ENCODE measurements around the gene SYT17.

DNA sequence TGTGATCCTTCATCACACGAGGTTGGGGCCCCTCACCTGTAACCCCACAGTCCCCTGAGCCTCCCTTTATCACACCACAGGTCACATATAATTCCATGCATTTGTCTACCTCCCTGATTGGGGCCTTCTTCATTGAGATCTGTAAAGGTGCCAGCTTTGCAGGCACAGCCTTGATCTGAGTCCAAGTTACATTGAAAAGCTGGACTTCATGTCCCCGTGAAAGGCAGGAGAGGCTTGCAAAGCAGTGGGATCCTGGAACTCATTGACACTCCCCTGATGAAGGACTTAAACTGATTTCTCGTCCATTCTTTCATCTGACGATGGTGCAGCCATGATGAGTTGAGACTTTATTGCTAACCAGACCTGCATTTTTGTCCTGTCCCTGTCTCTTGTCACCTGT lies 3.8 kb upstream of the SYT17 start:
- no peak for TF ChIP-seq CHD2 (IDR thresholded peaks at IDR 0.05; ENCODE audit: low read length, partially characterized antibody)
- TF ChIP-seq, protein P1, sequence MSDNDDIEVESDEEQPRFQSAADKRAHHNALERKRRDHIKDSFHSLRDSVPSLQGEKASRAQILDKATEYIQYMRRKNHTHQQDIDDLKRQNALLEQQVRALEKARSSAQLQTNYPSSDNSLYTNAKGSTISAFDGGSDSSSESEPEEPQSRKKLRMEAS (IDR thresholded peaks at IDR 0.05) = no peak
- TF ChIP-seq, protein P2, sequence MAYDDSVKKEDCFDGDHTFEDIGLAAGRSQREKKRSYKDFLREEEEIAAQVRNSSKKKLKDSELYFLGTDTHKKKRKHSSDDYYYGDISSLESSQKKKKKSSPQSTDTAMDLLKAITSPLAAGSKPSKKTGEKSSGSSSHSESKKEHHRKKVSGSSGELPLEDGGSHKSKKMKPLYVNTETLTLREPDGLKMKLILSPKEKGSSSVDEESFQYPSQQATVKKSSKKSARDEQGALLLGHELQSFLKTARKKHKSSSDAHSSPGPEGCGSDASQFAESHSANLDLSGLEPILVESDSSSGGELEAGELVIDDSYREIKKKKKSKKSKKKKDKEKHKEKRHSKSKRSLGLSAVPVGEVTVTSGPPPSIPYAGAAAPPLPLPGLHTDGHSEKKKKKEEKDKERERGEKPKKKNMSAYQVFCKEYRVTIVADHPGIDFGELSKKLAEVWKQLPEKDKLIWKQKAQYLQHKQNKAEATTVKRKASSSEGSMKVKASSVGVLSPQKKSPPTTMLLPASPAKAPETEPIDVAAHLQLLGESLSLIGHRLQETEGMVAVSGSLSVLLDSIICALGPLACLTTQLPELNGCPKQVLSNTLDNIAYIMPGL (CRISPR knock-in tag; IDR thresholded peaks at IDR 0.05; ENCODE audit: borderline replicate concordance) = no peak
- TF ChIP-seq, protein P3, sequence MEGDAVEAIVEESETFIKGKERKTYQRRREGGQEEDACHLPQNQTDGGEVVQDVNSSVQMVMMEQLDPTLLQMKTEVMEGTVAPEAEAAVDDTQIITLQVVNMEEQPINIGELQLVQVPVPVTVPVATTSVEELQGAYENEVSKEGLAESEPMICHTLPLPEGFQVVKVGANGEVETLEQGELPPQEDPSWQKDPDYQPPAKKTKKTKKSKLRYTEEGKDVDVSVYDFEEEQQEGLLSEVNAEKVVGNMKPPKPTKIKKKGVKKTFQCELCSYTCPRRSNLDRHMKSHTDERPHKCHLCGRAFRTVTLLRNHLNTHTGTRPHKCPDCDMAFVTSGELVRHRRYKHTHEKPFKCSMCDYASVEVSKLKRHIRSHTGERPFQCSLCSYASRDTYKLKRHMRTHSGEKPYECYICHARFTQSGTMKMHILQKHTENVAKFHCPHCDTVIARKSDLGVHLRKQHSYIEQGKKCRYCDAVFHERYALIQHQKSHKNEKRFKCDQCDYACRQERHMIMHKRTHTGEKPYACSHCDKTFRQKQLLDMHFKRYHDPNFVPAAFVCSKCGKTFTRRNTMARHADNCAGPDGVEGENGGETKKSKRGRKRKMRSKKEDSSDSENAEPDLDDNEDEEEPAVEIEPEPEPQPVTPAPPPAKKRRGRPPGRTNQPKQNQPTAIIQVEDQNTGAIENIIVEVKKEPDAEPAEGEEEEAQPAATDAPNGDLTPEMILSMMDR (IDR thresholded peaks at IDR 0.05) = no peak

Measured in A549 (cell line).